Glutamatergic neuron (in vitro differentiated cells): Measurements from ENCODE around the gene RPTOR. TPM values are rescaled to one million over a fixed set of nuclear protein-coding genes. Genes with fewer than 3 reads are reported as not detected.

Experiments
- DNase-seq: peaks from one replicate; pipeline ENCODE4 v3.0.0; 2022
- H3K27ac Mint-ChIP-seq: one replicate; pipeline ENCODE4 v1.8.0; 2020; ENCODE audit warnings: mild to moderate bottlenecking, mixed read lengths, inconsistent platforms; ENCODE audit not compliant: unreplicated experiment
- H3K27me3 Mint-ChIP-seq: one replicate; pipeline ENCODE4 v1.8.0; 2020; ENCODE audit warnings: mild to moderate bottlenecking, moderate library complexity, mixed read lengths, inconsistent platforms; ENCODE audit not compliant: unreplicated experiment
- H3K36me3 Mint-ChIP-seq: one replicate; pipeline ENCODE4 v1.8.0; 2020; ENCODE audit warnings: mild to moderate bottlenecking, mixed read lengths, inconsistent platforms; ENCODE audit not compliant: unreplicated experiment
- H3K4me1 Mint-ChIP-seq: one replicate; pipeline ENCODE4 v1.8.0; 2020; ENCODE audit warnings: mild to moderate bottlenecking, low read depth, mixed read lengths, inconsistent platforms; ENCODE audit not compliant: unreplicated experiment
- H3K4me3 Mint-ChIP-seq: one replicate; pipeline ENCODE4 v1.8.0; 2020; ENCODE audit warnings: mild to moderate bottlenecking, mixed read lengths, inconsistent platforms; ENCODE audit not compliant: unreplicated experiment
- H3K9me3 Mint-ChIP-seq: one replicate; pipeline ENCODE4 v1.8.0; 2020; ENCODE audit warnings: mild to moderate bottlenecking, moderate library complexity, mixed read lengths, inconsistent platforms; ENCODE audit not compliant: unreplicated experiment
- CTCF ChIP-seq: fragments of 200-600 bp; sonication (generic); IDR thresholded peaks from one replicate; pipeline ENCODE4 v1.5.0; 2021; ENCODE audit not compliant: partially characterized antibody, unreplicated experiment
- total RNA-seq: library from RNA; stranded (reverse); fragmentation: NEBNext Ultra II Directional; extraction: Animal tissue kit (Norgen Biotek cat#: 25700); gene quantifications from one replicate; pipeline ENCODE4 v1.2.1, GENCODE V29; 2021; ENCODE audit not compliant: unreplicated experiment

Gene RPTOR
- total RNA-seq, 1 donor from 2014 or later: 39.8 TPM

GRCh38 chr17:80971704-80972304, 427.2 kb downstream of the RPTOR start:
- H3K4me1 Mint-ChIP-seq: peaks cover 2% of the 10 kb centered on the region
- no peak overlapping the region for H3K27ac Mint-ChIP-seq
- peak; percentile 28 for DNase-seq
- no peak for TF ChIP-seq CTCF
- H3K4me3 Mint-ChIP-seq: no peak overlapping the region
- H3K9me3 Mint-ChIP-seq: peaks cover 4% of the 10 kb centered on the region
- no peaks in the 10 kb centered on the region for H3K36me3 Mint-ChIP-seq
- peaks cover 9% of the 10 kb centered on the region for H3K27me3 Mint-ChIP-seq

GRCh38 chr17:80976701-80977100, 432.1 kb downstream of the RPTOR start:
- no peak overlapping the region for H3K27ac Mint-ChIP-seq
- H3K4me3 Mint-ChIP-seq: no peak overlapping the region
- H3K4me1 Mint-ChIP-seq: peaks cover 4% of the 10 kb centered on the region
- H3K27me3 Mint-ChIP-seq: peaks cover 9% of the 10 kb centered on the region
- no peak for TF ChIP-seq CTCF
- no peaks in the 10 kb centered on the region for H3K36me3 Mint-ChIP-seq
- no peak for DNase-seq
- H3K9me3 Mint-ChIP-seq: peaks cover 4% of the 10 kb centered on the region

GRCh38 chr17:80977172-80977571, 432.5 kb downstream of the RPTOR start:
- H3K4me3 Mint-ChIP-seq: no peak overlapping the region
- no peaks in the 10 kb centered on the region for H3K36me3 Mint-ChIP-seq
- DNase-seq: no peak
- peaks cover 9% of the 10 kb centered on the region for H3K27me3 Mint-ChIP-seq
- TF ChIP-seq CTCF: no peak
- H3K9me3 Mint-ChIP-seq: peaks cover 5% of the 10 kb centered on the region
- H3K4me1 Mint-ChIP-seq: peaks cover 4% of the 10 kb centered on the region
- no peak overlapping the region for H3K27ac Mint-ChIP-seq

- no peak for TF ChIP-seq CTCF
- DNase-seq: peak; percentile 27
- Mint-ChIP-seq H3K4me1 (peaks cover 4% of the 10 kb centered on the region), H3K27ac (no peak overlapping the region), H3K36me3 (no peaks in the 10 kb centered on the region), H3K27me3 (peaks cover 9% of the 10 kb centered on the region), H3K4me3 (no peak overlapping the region), H3K9me3 (peaks cover 5% of the 10 kb centered on the region)
These were observed 434.2 kb downstream of the RPTOR start for GRCh38 chr17:80978499-80979497.
